Chondrocyte (in vitro differentiated cells): ENCODE measurements around the gene MNDA. TPM values are rescaled to one million over a fixed set of nuclear protein-coding genes. Genes with fewer than 3 reads are reported as not detected.

ENCODE experiments used
- DNase-seq: peaks from one replicate; pipeline ENCODE4 v3.0.0; 2021; ENCODE audit warnings: mixed read lengths, low spot score
- H3K27ac Mint-ChIP-seq: one replicate; pipeline ENCODE4 v1.8.0; 2021; ENCODE audit warnings: mild to moderate bottlenecking, moderate library complexity, mixed read lengths; ENCODE audit not compliant: unreplicated experiment
- H3K27me3 Mint-ChIP-seq: 2 replicates; pipeline ENCODE4 v1.8.0; 2021; ENCODE audit warnings: low read depth, mixed read lengths
- H3K36me3 Mint-ChIP-seq: 2 replicates; pipeline ENCODE4 v1.8.0; 2021; ENCODE audit warnings: low read depth, mixed read lengths
- H3K4me1 Mint-ChIP-seq: 2 replicates; pipeline ENCODE4 v1.8.0; 2021; ENCODE audit warnings: low read depth, mild to moderate bottlenecking, mixed read lengths
- H3K4me3 Mint-ChIP-seq: one replicate; pipeline ENCODE4 v1.8.0; 2021; ENCODE audit warnings: mild to moderate bottlenecking, moderate library complexity, mixed read lengths; ENCODE audit not compliant: unreplicated experiment
- H3K9me3 Mint-ChIP-seq: 2 replicates; pipeline ENCODE4 v1.8.0; 2021; ENCODE audit warnings: low read depth, mixed read lengths
- total RNA-seq: library from RNA; stranded (reverse); gene quantifications from 3 replicates; pipeline ENCODE4 v1.2.1, GENCODE V29; 2021
- TF ChIP-seq, protein P1 (sequence below): fragments of 200-600 bp; sonication (generic); IDR thresholded peaks from 2 replicates; pipeline ENCODE4 v1.5.0; 2021; ENCODE audit warnings: antibody characterized with exemption, mild to moderate bottlenecking, moderate library complexity

Gene MNDA
- total RNA-seq, 1 donor from 2014 or later, result not detected

DNA sequence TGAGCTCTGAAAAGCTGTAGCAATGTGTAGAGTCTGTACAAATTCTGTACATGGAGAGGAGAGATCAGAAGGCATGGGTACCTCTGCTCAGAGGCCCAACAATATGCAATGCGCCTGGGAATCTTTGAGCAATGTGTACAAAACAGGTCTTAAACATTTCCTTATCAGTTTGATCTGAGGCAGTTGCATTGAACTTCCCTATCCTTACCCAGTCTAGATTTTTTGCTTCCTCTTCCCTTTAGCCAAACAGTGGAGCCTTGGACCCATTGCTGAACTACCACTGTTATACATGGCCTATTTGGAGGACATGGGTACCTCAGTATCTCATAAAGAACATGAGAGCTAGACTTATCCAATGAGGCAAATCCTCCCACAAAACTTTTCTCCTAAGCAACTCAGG is 12.6 kb upstream of the MNDA start:
- no peaks in the 10 kb centered on the region for H3K4me1 Mint-ChIP-seq
- H3K36me3 Mint-ChIP-seq, result no peaks in the 10 kb centered on the region
- H3K27me3 Mint-ChIP-seq, result peaks cover 3% of the 10 kb centered on the region
- no peak overlapping the region for H3K4me3 Mint-ChIP-seq
- no peaks in the 10 kb centered on the region for H3K9me3 Mint-ChIP-seq
- TF ChIP-seq, protein P1, sequence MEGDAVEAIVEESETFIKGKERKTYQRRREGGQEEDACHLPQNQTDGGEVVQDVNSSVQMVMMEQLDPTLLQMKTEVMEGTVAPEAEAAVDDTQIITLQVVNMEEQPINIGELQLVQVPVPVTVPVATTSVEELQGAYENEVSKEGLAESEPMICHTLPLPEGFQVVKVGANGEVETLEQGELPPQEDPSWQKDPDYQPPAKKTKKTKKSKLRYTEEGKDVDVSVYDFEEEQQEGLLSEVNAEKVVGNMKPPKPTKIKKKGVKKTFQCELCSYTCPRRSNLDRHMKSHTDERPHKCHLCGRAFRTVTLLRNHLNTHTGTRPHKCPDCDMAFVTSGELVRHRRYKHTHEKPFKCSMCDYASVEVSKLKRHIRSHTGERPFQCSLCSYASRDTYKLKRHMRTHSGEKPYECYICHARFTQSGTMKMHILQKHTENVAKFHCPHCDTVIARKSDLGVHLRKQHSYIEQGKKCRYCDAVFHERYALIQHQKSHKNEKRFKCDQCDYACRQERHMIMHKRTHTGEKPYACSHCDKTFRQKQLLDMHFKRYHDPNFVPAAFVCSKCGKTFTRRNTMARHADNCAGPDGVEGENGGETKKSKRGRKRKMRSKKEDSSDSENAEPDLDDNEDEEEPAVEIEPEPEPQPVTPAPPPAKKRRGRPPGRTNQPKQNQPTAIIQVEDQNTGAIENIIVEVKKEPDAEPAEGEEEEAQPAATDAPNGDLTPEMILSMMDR, result no peak
- DNase-seq, result no peak
- no peak overlapping the region for H3K27ac Mint-ChIP-seq

- H3K4me1 Mint-ChIP-seq, result no peaks in the 10 kb centered on the region
- H3K4me3 Mint-ChIP-seq, result no peak overlapping the region
- H3K9me3 Mint-ChIP-seq, result no peaks in the 10 kb centered on the region
- peaks cover 3% of the 10 kb centered on the region for H3K27me3 Mint-ChIP-seq
- H3K27ac Mint-ChIP-seq, result no peak overlapping the region
- DNase-seq, result no peak
- no peaks in the 10 kb centered on the region for H3K36me3 Mint-ChIP-seq
- TF ChIP-seq, protein P1, result no peak
Measured at GRCh38 chr1:158818975-158819431, 12.1 kb upstream of the MNDA start.

- no peak overlapping the region for H3K4me3 Mint-ChIP-seq
- H3K36me3 Mint-ChIP-seq, result no peaks in the 10 kb centered on the region
- H3K27ac Mint-ChIP-seq, result no peak overlapping the region
- TF ChIP-seq, protein P1, result no peak
- no peak for DNase-seq
- H3K27me3 Mint-ChIP-seq, result peaks cover 3% of the 10 kb centered on the region
- H3K9me3 Mint-ChIP-seq, result no peaks in the 10 kb centered on the region
- no peaks in the 10 kb centered on the region for H3K4me1 Mint-ChIP-seq
Measured at GRCh38 chr1:158819461-158820443, 11.4 kb upstream of the MNDA start.

DNA sequence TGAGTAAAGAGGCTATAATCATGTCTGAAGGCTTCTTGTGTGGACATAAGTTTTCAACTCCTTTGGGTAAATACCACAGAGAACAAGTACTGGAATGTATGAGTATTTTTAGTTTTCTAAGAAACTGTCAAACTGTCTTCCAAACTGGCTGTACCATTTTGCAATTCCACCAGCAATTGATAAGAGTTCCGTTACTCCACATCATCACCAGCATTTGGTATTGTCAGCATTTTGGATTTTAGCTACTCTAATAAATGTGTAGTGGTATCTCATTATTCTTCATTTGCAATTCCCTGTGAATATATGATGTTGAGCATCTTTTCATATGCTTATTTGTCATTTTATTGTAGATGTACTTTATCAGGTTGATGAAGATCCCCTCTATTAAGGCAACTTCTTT is 9.4 kb upstream of the MNDA start:
- Mint-ChIP-seq H3K27me3 (peaks cover 3% of the 10 kb centered on the region), H3K4me1 (no peaks in the 10 kb centered on the region), H3K36me3 (no peaks in the 10 kb centered on the region), H3K27ac (no peak overlapping the region), H3K9me3 (no peaks in the 10 kb centered on the region), H3K4me3 (no peak overlapping the region)
- no peak for DNase-seq
- TF ChIP-seq, protein P1, result no peak

DNA sequence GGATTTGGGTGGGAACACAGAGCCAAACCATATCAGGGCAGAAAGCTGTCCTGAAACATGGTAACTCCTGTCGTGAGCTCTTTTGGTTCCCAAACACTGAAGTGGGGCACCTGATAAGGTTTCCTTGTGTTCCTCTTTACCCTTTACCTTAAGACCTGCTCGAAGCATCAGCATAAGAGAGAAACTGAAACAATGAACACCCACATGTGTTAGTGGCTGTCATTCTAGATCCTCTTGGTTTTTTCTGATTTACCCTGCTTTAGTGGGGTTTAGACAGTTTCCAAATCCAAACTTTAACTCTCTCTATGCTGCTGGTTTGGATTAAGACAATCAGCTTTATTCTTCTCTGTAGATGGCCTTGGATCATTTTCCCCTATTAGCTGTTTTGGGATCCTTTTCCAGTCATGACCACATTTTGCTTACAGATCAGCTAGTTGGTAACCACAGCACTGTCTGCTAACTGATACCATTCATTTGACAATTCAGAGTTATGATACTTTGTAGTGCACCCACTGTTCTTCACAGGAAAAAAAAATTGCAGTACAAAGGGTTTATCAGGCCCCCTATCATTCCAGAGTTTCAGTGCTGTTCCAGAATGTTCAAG is 975 bp upstream of the MNDA start:
- no peaks in the 10 kb centered on the region for H3K36me3 Mint-ChIP-seq
- DNase-seq, result no peak
- H3K27me3 Mint-ChIP-seq, result no peaks in the 10 kb centered on the region
- no peak overlapping the region for H3K27ac Mint-ChIP-seq
- TF ChIP-seq, protein P1, result no peak
- H3K9me3 Mint-ChIP-seq, result peaks cover 3% of the 10 kb centered on the region
- no peaks in the 10 kb centered on the region for H3K4me1 Mint-ChIP-seq
- no peak overlapping the region for H3K4me3 Mint-ChIP-seq
